OCI-LY1 (cell line): Measurements from ENCODE around the gene CD58.

Experiments
- CTCF ChIP-seq: fragments of 200-600 bp; sonication (generic), shearing (Covaris generic); IDR thresholded peaks from 2 replicates; pipeline ENCODE4 v1.5.1; 2017; ENCODE audit warnings: mild to moderate bottlenecking, antibody characterized with exemption, low read length, moderate library complexity, mixed read lengths
- EZH2 ChIP-seq: fragments of 200-600 bp; sonication (generic), shearing (Covaris generic); IDR thresholded peaks from 2 replicates; pipeline ENCODE4 v1.8.0; 2017; ENCODE audit warnings: borderline replicate concordance, mixed run types, mild to moderate bottlenecking, antibody characterized with exemption, low read length, moderate library complexity, mixed read lengths

DNA sequence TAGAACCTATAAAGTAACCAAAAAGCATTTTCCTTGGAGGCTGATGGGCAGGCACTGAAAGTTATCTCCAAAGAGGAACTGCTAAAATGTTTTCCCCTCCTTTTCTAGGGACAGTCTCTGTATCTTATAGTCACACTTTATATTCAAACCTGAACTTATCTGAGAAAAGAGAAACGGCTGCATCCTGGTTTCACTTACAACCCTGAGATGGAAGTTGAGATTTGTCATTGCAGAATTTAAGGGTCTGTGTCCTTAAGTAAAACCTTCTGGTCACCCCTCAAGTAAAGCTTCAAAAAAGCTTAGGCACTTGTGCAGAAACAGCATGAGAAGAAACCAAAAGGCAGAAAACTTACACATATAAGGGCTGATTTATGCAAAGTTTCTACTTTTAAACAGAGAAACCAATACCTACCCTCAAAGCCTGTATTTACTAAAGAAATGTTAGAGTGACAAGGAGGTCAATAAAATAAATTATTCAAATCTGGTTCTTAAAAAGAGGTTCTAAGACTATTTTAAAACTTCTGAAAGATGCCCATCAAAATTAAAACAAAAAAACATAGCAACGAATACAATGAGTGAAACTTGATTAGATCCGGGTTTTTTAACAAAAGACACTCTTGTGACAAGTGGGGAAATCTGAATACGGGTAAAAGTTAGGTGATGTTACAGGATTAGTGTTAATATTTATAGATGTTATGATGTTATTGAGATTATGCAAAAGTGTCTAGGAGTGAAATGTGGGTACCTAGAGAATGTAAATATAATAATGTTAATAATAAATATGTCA lies 9.9 kb downstream of the CD58 start:
- TF ChIP-seq CTCF, result no peak
- TF ChIP-seq EZH2, result no peak
